ENCODE results near the gene PRAMEF5.
"Not testable (repeated sequence)": the region's sequence is repeated elsewhere in the genome, so short reads cannot be mapped to it uniquely, and the experiment has no call there.

Gene PRAMEF5

GRCh38 chr1:13253898-13254297 is at the start of gene PRAMEF5:
PRAMEF5 (plus strand) TSS chr1:13254198; CDS start chr1:13259269, 5,071 bp downstream.
- in situ Hi-C loops (cut with HindIII; ENCODE audit: low sequenced_read_pairs), result not testable (repeated sequence)

- in situ Hi-C loops (cut with HindIII; ENCODE audit: low sequenced_read_pairs), result not testable (repeated sequence)
Measured at GRCh38 chr1:13208712-13209111, 45.3 kb upstream of the PRAMEF5 start.

- in situ Hi-C loops (cut with HindIII; ENCODE audit: low sequenced_read_pairs), result not testable (repeated sequence)
Measured at GRCh38 chr1:13216619-13217018, 37.4 kb upstream of the PRAMEF5 start.

GRCh38 chr1:13219203-13219602 is 34.8 kb upstream of the PRAMEF5 start:
- in situ Hi-C loops (cut with HindIII; ENCODE audit: low sequenced_read_pairs), result not testable (repeated sequence)

GRCh38 chr1:13222788-13223187 is 31.2 kb upstream of the PRAMEF5 start:
- in situ Hi-C loops (cut with HindIII; ENCODE audit: low sequenced_read_pairs), result not testable (repeated sequence)

- in situ Hi-C loops (cut with HindIII; ENCODE audit: low sequenced_read_pairs), result no loop called here
Measured at GRCh38 chr1:13224480-13225060, 29.4 kb upstream of the PRAMEF5 start.

GRCh38 chr1:13225675-13226204 is 28.3 kb upstream of the PRAMEF5 start, which contains the start of gene PRAMEF18:
PRAMEF18 (minus strand) TSS chr1:13226154; CDS start chr1:13226106, 48 bp downstream.
- in situ Hi-C loops (cut with HindIII; ENCODE audit: low sequenced_read_pairs), result not testable (repeated sequence)

GRCh38 chr1:13227271-13228055 is 26.5 kb upstream of the PRAMEF5 start:
- in situ Hi-C loops (cut with HindIII; ENCODE audit: low sequenced_read_pairs), result not testable (repeated sequence)

GRCh38 chr1:13228343-13228781 is 25.6 kb upstream of the PRAMEF5 start:
- in situ Hi-C loops (cut with HindIII; ENCODE audit: low sequenced_read_pairs), result no loop called here

GRCh38 chr1:13230096-13230495 is 23.9 kb upstream of the PRAMEF5 start:
- in situ Hi-C loops (cut with HindIII; ENCODE audit: low sequenced_read_pairs), result not testable (repeated sequence)

- in situ Hi-C loops (cut with HindIII; ENCODE audit: low sequenced_read_pairs), result not testable (repeated sequence)
Measured at GRCh38 chr1:13230601-13231000, 23.4 kb upstream of the PRAMEF5 start.

- in situ Hi-C loops (cut with HindIII; ENCODE audit: low sequenced_read_pairs), result not testable (repeated sequence)
Measured at GRCh38 chr1:13231061-13231750, 22.8 kb upstream of the PRAMEF5 start.

GRCh38 chr1:13232056-13232455 is 21.9 kb upstream of the PRAMEF5 start:
- in situ Hi-C loops (cut with HindIII; ENCODE audit: low sequenced_read_pairs), result not testable (repeated sequence)

GRCh38 chr1:13234057-13234456 is 19.9 kb upstream of the PRAMEF5 start:
- in situ Hi-C loops (cut with HindIII; ENCODE audit: low sequenced_read_pairs), result not testable (repeated sequence)

GRCh38 chr1:13237572-13237971 is 16.4 kb upstream of the PRAMEF5 start:
- in situ Hi-C loops (cut with HindIII; ENCODE audit: low sequenced_read_pairs), result not testable (repeated sequence)

GRCh38 chr1:13239633-13240032 is 14.4 kb upstream of the PRAMEF5 start:
- in situ Hi-C loops (cut with HindIII; ENCODE audit: low sequenced_read_pairs), result not testable (repeated sequence)

- in situ Hi-C loops (cut with HindIII; ENCODE audit: low sequenced_read_pairs), result not testable (repeated sequence)
Measured at GRCh38 chr1:13243536-13244263, 10.3 kb upstream of the PRAMEF5 start.

- in situ Hi-C loops (cut with HindIII; ENCODE audit: low sequenced_read_pairs), result not testable (repeated sequence)
Measured at GRCh38 chr1:13245841-13246553, 8.0 kb upstream of the PRAMEF5 start.

GRCh38 chr1:13246554-13246871 is 7.5 kb upstream of the PRAMEF5 start:
- in situ Hi-C loops (cut with HindIII; ENCODE audit: low sequenced_read_pairs), result not testable (repeated sequence)

GRCh38 chr1:13247122-13247521 is 6.9 kb upstream of the PRAMEF5 start:
- in situ Hi-C loops (cut with HindIII; ENCODE audit: low sequenced_read_pairs), result not testable (repeated sequence)

All from endothelial cell of hepatic sinusoid (primary cell).